ENCODE data around the gene TMEM178B.

DNA sequence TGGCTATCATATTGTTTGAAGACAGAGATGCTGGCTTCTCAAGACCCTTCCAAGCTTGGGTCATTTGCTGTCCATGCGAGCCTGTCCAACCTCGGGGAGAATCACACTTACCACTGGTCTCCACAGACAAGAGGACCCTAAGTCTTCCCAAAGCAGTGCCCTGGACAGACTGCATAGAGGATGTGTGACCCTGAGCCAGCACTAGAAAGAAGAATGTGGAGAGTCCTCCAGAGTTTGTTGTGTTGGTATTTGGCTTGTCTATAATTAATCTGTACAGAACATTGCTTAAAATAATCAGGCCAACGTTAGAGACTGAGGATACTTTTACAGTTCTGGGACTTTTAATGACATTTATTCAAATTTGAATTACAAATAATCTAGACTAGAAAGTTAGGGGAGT lies 212.7 kb downstream of the TMEM178B start:
- TF ChIP-seq, protein P1, sequence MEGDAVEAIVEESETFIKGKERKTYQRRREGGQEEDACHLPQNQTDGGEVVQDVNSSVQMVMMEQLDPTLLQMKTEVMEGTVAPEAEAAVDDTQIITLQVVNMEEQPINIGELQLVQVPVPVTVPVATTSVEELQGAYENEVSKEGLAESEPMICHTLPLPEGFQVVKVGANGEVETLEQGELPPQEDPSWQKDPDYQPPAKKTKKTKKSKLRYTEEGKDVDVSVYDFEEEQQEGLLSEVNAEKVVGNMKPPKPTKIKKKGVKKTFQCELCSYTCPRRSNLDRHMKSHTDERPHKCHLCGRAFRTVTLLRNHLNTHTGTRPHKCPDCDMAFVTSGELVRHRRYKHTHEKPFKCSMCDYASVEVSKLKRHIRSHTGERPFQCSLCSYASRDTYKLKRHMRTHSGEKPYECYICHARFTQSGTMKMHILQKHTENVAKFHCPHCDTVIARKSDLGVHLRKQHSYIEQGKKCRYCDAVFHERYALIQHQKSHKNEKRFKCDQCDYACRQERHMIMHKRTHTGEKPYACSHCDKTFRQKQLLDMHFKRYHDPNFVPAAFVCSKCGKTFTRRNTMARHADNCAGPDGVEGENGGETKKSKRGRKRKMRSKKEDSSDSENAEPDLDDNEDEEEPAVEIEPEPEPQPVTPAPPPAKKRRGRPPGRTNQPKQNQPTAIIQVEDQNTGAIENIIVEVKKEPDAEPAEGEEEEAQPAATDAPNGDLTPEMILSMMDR (IDR thresholded peaks at IDR 0.05): no peak
- no peak for TF ChIP-seq POLR2A (IDR thresholded peaks at IDR 0.05)

Measured in thyroid gland (tissue), 4 donors.